Right hindlimb (tissue), 1 donor: ENCODE results near the gene PGLYRP2.

Experiments
- DNase-seq: peaks from one replicate; pipeline ENCODE4 v3.0.0-alpha.2; 2018

PGLYRP2 gene

DNA sequence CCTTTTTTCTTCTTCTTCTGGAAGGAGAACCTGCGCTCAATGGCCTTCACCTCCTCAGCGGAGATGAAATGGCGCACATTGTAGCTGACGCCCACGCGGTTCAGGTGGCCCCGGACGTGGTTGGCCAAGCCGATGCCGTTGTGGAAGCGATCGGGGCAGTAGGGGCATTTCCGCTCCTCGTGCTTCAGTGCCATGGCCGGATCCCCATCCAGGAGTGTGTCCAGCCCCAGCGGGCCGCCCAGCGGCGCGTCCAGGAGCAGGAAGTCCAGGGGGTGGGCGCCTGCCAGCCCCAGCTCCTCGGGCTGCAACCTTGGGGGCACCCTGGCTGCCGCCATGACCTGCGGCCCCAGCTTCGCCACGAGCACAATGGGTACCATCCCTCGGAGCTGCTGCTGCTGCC is 40.7 kb downstream of the PGLYRP2 start:
- DNase-seq = no peak

DNA sequence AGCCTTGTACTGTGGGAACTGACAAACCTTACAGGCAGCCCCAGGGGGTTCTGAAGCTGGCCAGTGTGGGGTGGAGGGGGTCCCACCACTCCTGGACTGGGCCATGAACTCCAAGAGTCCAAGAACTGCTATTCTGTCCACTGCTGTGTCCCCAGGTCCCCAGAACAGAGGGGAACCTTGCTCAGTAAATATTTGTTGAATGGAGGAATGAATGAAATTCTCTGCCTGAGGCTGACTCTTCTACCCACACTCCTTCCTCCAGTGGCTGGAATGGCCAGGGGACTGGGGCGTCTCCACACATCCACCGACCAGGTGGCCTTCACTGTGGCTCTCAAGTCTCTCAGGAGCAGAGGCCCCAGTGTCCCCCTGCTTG is 41.2 kb downstream of the PGLYRP2 start:
- DNase-seq = no peak

DNA sequence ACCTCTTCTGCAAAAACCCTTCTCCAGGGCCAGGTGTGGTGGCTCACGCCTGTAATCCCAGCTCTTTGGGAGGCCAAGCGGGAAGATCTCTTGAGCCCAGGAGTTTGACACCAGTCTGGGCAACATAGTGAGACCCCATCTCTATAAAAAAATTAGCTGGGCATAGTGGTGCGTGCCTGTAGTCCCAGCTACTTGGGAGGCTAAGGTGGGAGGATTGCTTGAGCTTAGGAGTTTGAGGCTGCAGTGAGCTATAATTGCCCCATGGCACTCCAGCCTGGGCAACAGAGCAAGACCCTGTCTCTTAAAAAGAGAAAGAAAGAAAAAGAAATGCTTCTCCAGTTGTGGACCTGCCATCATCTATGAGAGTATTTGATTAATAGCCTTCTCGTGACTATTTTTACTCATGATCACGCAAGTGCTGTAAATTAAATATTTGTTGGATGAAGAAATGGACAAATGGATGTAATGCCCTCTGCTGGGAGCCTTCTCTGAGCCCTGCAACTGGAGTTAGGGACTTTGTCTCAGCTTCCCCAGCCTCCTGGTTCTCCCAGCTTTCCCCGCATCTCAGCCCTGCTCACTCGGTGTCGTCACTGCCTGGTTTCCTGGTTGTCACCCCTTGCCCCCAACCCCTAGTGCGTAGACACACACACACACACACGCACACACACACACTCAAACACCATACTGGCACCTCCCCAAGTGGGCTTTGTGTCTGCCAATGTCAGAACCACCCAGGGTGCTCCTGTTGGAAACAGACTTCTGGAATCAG is 41.8 kb downstream of the PGLYRP2 start:
- DNase-seq = no peak

DNA sequence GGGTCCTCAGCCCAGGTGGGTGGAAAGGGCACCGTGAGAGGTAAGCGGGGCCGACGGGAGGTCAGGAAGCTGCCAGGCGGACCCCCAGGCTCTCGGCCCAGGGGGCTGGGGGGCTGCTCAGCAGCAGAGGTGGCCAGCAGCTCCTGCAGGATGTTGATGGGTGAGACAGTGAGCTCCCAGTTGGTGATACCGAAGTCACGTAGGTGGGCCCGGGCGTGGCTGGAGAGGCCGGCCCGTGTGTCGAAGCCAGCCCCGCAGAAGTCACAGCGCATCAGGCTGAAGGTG is 42.5 kb downstream of the PGLYRP2 start:
- DNase-seq = no peak

DNA sequence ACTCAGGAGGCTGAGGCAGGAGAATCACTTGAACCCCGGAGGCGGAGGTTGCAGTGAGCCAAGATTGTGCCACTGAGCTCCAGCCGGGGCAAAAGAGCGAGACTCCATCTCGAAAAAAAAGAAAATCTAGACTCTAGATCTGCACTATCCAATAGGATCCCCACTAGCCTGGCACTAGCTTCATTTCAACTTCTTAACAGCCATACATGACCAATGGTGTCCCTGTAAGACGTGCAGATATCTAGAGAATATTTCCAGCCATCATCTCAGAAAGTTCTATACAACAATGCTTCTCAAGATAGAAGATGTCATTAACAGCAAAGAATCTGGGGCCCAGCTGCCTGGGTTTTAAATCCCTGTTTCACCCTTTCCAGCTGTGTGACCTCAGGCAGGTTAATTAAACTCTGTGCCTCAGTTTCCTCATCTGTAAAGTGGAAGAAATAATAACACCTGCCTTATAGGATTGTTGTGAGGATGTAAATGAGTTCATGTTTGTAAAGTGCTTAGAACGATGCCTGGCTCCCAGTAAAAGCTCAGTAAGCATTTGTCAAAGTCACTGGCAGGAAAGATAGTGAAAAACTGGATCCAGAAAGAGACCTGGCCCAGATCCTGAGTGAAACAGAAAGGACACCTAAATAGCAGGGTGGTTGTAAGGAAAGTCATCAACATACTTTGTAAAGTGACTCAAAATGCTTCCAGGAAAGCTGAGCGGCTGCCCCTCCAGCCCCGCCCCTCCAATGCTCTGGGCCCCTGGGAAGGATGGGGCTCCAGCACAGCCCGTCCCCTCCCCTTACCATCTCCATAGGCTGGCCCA is 43.1 kb downstream of the PGLYRP2 start:
- no peak for DNase-seq

DNA sequence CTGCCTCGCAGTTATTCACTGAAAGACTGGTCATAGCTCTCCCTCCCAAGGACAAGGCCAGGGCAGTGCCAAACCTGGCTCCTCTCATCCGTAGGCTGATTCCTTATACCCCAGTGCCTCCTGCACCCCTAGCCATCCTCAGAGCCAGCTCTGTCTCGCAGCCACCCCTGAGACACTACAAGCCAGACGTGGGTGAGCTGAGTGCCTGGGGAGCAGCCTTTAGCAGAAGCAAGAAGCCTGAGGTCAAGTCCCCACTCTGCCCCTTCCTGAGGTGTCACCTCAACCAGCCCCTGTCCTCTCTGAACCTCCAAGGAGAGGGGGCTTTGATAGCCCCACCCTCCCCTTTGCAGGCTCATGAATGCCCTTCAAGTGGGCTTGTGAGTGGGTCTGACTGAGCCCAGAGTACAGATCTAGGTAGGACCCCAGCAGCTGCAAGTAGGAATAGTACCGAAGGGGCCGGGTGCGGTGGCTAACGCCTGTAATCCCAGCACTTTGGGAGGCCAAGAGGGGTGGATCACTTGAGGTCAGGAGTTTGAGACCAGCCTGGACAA is 45.7 kb downstream of the PGLYRP2 start:
- DNase-seq = no peak

DNA sequence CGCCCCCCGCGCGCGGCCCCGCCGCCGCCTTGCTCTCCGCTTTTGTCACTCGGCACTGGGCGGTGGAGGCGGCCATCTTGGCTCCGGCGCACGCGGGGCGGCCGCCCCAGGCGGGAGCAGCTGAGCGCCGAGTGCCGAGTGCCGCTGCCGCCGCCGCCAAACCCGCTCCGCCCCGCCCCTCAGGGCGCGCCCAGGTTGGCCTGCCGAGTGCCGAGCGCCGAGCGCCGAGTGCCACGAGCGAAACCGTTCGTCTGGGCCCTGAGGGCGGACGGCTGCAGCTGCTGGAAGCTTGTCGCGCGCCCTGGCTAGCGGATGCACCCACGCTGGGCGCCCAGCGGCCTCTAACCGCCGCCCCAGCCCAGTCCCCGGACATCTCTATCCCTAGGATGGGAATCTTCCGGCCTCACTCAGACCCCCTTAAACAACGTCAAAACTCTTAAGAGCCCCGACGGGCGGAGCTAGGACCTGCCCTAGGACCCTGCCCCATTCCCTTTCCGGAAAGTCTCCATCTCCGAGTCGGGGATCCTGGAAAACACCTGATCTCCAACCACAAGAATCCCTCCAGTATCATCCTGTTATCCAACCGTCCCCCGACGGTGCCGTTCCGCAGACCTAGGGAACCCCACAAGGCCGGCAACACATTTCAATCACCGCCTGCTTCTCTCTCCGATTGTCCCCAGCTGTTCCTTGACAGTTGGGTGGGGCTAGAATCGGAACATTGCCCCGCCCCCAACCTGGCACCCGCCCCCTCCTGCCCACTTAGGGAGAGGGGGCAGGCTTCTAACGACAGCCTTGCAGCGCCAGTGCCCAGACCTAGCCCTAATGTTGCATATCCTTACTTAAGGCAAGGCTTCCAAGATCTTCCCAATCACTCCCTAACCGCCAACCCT is 46.4 kb downstream of the PGLYRP2 start:
- DNase-seq = peak; percentile 95

DNA sequence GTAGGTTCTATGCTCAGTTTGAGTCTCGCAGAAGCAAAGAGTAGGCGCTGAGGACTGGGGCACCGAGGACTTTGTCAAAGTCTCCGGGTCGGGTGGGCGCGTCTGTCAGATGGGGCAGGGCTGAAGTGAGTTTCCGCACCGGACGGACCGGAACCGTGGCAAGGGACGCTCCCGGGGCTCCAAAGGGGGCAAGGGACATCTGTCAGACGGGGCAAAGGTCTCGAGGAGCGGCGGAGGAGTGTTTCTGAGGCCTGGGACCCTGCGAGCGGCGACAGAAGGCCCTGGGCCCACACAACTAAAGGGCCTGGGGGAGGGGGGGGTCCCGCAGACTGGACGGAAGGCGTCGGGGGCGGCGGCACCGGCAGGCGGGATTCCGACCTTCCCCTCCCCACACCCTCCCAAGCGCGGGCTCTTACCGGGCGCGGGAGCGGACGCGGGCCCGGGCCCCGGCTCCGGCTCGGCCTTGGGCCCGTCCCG is 47.2 kb downstream of the PGLYRP2 start:
- DNase-seq = no peak

DNA sequence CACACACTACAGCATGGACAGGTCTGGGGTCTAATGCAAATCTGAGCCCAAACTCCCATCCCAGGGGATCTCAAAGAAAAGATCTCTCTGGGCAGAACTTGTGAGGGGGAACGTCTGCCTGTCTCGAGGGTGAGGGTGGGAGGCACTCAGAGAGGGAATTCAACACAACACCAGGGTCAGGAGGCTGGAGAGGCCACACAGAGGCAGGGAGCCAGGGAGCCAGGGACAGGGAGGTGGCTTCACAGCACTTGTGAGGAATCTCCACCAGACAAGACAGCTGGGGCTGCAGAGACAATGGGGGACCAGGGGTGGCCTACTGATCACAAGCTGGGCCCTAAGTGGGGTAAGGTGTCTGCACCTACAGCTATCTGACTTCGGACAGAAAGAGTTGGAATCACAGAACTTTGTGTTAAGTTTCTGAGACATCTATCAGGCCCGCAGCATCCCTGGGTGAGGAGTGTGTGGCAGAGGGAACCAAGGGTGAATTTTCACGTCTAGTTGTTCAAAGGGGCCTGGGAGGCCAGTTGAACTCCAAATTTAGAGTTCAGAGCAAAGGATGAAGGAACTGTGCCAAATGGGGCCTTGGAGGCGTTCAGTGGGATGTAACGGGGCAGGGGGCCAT is 47.8 kb downstream of the PGLYRP2 start:
- no peak for DNase-seq

DNA sequence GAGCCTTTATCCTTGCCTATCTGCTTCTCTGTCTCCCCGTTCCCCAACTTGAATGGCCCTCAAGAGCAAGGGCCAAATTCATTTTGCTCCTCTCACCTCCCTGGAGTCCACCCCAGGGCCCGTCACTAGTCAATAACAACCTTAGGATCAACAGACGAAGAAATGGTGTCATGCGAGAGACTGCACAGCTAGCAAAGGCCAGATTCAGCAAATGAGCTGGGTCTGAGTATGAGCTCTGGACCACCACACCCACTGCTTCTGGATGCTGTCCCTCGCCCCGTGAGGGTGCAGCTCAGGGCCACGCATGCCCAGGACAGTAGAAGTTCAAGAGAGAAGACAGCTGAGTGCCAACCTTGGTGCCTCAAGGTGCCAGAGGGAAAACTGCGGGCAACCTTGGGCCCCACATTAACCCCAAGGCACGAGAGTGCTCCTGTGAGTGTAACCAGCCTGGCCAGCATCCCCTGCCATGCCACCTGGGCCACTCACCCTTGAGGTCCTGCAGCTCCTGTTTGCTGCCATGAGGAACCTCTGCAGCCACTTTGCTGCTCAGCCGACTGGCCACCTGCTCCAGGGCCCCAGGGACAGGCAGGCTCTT is 48.7 kb downstream of the PGLYRP2 start:
- no peak for DNase-seq

DNA sequence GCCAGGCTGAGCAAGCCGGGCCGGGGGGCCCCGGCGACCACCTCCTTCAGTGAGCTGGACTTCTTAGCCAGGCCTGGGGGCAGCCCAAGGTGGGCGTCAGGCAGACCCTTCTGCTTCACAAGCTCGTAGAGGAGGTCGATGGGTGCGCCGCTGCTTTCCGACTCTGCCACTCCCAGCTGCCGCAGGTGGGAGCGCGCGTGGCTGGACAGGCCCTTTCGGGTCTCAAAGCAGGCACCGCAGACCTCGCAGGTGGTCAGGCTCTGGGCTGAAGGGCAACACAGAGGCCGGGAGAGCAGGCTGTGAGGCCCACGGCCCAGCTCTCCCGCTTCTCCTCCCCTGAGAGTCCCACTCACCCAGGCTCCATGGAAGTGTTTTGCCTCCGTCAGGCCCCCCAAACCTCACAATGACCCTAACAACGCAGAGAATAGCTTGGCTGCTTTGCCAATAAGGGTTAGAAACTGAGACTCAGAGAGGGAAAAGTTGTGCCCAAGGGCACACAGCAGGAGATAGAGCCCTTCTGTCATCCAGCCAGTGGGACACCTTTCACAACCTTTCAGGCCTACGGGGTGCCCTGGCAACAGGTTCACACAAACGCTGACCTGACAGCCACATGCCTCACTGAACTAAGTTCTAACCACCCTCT is 49.4 kb downstream of the PGLYRP2 start:
- DNase-seq = no peak

DNA sequence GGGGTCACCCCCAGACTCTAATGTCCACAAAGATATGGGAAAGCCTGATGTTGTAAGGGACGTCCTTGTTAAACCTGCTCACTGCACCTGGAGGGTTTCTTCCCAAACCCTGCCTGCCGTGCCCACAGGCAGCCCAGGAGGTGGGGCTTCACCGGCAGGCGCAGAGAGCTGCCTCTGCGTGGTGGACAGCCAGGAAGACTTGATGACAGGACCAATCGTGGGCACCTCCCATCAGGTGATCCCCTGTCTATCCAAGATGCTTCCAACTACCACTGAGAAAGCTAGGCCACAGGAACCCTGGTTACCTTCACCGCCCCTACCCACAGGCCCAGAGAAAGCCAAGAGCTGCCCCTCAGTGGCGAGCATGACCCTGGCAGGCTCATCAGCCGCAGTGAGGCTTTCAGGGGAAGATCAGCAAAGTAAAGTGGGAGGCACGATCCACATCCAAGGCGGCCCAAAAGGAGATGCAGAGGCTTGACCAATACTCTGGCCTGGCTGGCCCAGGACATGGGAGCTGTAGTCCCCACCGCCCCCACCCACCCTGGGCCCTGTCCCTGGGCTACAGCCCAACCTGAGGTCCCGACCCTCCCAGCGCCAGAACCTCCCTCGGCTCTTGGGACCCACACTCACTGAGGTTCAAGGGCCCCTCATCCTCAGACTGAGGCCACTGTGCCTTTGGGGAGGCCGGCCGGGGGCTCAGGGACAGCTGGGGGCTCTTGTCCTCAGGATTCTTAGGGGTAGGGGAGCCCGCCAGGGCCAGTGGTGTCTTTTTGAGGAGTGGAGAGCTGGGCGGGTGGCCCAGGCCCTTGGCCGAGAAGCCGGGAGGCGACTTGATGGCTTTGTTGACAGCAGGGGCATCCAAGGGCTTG is 50.1 kb downstream of the PGLYRP2 start:
- DNase-seq = peak; percentile 16

DNA sequence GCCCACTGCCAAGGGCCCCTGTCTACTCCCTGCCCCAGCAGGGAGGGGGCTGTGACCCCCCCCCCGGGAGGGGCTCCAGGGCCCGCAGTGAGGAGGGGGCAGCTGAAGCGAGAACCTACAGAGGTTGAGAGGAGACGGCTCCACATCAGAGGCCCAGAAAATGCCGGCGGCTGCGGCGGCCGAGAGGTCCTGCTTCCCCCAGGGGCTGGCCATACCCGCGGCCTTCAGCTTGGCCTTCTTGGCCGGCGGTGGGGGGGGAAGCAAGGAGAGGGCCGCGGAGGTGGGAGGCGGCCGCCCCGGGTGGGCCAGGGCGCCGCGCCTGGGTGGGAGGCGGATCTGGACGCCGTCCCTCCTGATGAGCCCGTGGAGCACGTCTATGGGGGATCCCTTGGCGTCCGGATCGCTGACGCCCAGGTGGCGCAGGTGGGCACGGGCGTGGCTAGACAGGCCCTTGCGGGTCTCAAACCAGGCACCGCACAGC is 51.3 kb downstream of the PGLYRP2 start:
- no peak for DNase-seq

DNA sequence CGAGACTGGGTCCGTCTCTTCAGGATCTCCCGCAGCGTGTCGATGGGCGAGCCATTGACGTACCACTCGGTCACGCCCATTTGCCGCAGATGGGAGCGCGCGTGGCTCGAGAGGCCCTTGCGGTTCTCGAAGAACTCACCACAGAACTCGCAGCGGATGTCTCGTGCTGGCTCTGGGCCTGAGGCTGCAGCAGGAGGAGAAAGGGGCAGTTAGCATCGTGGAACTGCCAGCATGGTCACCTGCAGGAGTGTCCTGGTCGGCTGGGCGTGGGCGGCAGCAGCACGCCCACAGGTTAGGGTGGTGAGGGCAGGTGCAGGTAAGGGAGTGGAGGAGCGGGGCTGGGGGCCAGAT is 52.0 kb downstream of the PGLYRP2 start:
- peak; percentile 12 for DNase-seq

DNA sequence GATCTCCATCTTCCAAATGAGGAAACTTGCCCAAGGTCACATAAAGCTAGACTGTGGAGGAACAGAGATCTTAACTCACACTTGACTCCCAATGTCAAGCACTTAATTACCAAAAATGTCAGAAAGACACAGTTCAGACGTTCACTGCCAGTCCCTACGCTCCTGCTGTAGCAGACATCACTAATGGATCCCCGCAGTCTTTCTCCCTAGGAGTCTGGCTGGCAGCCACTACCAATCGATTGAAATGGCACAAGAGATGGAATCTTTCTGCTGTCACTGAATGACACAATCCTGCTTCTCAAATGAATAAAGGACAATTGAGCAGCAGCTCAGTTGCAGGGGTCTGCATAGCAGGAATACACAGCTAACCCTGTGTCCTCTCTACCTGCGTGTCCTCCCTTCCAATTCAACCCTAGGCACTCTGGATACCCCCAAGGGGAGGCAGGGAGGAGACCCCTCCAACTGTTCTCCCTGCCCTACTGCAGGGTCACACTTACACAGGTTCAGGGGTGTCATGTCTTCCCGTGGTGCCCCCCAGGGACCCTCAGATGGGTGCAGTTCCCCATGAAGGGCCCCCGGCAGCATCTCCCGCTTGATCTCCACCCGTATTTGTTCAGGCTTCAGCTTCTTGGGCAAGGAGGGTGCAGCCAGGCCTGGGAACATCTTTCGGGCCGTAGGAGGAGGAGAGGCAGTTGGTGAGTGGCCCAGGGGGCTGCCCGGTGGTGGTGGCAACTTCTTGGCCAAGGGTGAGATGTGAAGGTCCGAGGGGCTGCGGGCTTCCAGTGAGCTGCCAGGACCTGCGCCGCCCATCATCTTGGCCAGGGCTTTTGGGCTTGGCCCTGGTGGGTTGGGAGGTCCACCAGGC is 52.6 kb downstream of the PGLYRP2 start:
- DNase-seq = peak; percentile 13

DNA sequence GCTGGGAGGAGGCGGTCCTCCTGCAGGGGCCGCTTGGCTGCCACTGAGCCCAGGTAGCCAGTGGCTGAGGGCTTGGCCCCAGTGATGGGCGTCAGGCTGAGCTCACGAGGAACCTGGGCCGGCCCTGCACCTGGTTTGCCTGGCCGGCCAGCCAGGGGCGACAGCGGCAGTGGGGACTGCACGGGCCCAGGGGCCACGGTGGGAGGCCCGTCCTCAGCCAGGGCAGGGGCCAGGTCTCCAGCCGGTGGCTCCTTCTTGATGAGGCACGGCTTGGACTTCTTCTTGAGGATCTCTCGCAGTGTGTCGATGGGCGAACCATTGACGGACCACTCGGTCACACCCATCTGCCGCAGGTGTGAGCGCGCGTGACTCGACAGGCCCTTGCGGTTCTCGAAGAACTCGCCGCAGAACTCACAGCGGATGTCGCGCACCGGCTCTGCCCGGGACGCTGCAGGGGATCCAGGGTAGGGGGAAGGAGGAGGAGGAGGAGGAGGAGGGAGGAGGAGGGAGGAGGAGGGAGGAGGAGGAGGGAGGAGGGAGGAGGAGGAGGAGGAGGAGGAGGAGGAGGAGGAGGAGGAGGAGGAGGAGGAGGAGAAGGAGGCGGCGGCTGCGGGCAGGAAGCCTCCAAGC is 53.9 kb downstream of the PGLYRP2 start:
- DNase-seq = peak; percentile 11

DNA sequence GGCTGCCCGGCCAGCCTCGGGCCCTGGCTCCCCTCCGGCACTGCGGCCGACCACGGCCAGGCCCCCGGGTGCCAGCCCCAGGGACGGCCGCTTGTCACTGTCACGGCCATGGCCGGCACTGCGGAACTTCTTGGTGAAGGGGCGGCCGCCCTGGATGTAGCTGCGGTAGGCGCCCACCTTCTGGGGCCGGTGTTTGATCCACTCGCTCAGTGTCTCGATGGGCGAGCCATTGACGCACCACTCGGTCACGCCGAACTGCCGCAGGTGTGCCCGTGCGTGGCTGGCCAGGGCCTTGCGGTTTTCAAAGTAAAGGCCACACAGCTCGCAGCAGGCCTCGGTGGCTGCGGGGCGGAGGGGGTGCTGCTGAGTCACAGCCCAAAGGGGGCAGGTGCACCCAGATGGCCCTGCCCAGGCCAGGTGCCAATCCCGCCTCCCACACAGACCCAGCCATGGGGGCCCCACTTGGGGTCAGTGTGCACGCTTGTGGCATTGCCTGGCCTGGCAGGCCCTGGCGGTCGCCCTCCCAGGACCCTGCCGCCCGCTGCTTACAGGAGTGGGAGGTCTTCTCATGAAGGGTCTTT is 54.5 kb downstream of the PGLYRP2 start:
- DNase-seq = peak; percentile 24

DNA sequence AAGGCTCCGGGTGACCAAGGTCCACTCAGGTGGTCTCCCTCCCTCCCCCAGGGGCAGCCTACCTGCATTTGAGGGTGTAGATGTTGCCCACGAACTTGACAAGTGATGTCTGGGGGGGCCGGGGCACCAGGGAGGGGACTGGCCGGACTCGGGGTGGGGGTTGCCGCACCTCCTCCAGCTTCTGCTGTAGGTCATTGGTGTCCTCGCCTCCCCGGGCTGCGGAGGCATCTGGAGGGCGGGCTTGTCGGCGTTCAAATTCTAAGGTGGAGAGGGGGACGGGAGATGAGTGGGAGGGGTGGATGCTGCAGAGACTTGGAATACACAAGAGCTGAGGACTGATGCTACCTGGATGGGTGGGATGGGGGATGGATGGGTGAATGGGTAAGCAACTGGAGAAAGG is 55.2 kb downstream of the PGLYRP2 start:
- DNase-seq = peak; percentile 18

DNA sequence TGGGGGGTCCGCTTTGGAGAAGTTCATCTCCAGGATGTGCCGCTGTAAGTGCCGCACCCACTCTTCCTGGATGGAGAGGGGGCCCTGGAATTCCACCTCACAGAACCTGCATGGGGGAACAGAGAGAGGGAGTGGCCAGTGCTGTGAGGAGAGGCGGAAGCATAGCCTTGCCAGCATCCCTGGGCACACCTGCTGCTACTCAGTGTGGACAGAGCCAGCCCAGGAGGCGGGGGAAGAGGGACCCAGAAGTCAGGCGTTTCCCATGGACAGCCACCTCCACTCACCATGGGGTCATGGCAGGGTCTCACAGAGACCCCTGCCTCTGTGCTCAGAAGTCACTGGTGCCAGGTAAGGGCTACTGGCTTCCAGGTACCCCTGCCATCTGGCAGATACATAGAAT is 56.2 kb downstream of the PGLYRP2 start:
- DNase-seq = peak; percentile 12
